GM21717 (cell line): ENCODE results near the gene SGK1.
A peak's percentile ranks its signal among the peaks of the same experiment; 100 is the strongest.
"Not testable (repeated sequence)": the region's sequence is repeated elsewhere in the genome, so short reads cannot be mapped to it uniquely, and the experiment has no call there.

Experiments
- ATAC-seq: cut with Tn5 transposase; IDR thresholded peaks from one replicate; pipeline ENCODE4 v1.9.1; 2021; ENCODE audit warnings: mild to moderate bottlenecking, moderate library complexity; ENCODE audit not compliant: unreplicated experiment

Gene SGK1

DNA sequence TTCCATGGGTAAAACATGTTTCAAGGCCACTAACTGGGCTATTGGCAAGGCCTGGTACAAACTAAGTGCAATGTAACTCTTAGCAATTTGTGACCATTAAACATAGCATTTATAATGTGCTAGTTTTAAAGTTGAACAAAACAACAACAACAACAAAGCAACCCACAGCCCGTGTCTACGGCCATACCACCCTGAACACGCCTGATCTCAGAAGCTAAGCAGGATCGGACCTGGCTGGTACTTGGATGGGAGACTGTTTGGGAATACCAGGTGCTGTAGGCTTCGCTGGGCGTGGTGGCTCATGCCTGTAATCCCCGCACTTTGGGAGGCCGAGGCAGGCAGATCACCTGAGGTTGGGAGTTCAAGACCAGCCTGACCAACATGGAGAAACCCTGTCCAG, 61.0 kb downstream of the SGK1 start:
- no peak for ATAC-seq

DNA sequence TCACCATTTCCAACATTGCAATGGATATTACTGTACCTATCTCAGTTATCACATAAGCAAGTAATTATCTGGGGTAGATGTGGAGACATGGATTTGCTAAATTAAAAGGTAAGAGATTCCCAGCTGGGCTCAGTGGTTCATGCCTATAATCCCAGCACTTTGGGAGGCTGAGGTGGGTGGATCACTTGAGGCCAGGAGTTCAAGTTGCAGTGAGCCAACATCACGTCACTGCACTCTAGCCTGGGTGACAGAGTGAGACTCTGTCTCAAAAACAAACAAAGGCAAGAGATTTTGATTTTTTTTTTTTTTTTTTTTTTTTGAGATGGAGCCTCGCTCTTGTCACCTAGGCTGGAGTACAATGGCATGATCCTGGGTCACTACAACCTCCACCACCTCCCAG, 62.6 kb downstream of the SGK1 start:
- ATAC-seq, result not testable (repeated sequence)

DNA sequence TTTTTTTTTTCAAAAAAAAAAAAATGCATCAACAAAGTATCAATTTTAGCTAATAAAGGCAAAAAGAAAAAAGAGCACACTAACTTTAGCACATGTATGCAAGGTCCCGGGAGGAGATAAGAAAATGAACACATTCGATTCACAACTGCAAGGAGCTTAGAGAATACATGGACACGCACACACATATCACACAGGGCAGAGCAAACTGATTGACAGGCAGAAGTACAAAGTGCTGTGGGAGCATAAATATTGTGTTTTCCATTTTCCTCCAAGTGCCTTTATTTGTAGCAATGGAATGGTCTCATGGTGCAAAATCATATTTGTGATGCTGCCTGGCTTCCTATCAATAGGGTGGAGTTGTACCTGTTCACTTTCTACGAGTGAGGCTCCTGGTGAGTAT, 63.8 kb downstream of the SGK1 start:
- ATAC-seq, result no peak

DNA sequence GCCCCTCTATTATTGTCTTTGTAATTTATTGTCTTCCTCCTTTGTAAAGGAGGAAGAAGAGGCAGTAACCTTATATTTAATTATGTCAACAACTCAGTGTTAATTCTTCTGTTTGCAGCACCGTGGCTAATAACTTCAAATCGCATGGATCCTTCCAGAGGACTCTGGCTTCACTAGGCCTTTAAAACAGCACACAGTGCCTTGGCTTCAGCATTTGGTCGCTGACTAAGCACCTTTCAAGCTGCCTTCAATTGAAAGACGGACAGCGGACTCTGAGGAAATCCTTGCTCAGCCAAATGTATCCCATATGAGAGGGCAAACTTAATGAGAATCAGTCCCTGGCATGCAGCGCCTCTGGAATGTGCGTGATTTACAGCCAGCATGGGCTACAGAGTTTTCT, 64.2 kb downstream of the SGK1 start:
- ATAC-seq, result no peak

GRCh38 chr6:134251320-134251719, 66.6 kb downstream of the SGK1 start:
- no peak for ATAC-seq

- no peak for ATAC-seq
Observed at GRCh38 chr6:134250776-134251175, 67.1 kb downstream of the SGK1 start.

DNA sequence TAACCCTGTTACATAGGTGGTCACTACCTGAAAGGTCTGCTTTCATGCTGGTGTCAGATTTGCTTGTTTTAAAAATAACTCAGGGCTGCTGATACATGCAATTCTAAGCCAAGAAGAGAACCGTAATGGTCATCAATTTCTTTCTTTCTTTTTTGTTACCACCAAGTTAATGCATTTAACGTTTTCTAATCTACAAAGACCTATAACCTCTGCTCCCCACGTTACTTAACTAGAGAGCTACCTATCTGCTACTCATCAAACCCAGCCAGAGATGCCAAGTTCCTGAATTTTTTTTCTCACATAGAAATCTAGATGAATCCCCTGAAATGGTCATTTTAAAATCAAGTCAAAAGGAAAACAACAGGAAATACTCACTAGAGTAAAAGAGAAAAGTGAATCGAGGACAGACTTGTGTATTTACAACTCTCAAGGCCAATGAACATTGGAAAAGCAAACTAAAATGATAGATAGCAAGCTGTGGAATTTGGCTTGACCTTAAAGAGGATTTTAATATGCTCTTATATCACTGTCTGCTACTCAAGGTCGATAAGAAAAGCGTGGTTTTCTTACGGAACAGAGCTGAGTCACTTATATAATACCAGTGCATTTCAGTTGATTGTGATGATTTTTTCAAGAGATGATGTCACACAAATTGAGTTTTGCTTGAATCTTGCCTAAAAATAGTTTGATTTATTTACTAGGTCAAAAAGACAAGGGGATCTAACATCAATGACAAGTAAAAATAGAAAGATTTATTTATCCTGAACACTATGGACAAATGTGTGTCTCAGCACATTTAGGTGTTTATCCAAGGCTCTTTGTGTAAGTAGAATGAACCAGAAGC, 67.9 kb downstream of the SGK1 start:
- no peak for ATAC-seq

DNA sequence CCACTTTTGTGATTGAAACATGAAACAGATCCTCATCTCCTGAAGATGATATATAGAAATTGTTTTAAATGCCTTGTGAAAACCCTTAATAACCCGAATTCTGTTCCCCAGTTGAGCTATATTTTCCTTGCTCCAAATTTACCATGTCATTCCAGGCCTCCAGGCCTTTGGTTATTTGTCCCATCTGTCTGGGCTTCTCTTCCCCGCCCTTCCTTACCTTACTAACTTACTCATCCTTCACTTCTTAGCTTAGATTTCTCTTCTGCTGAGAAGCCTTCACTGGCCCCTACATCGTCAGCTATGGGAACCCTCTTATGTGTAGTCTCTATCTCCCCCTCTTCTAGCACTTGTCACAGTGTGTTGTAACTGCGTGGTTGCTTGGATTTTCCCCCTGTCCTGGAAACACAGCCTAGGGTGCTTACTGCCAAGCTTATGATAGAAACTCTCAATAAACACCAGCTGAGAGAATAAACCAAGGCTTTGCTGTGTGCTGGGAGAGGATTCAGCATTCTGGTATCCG, 68.6 kb downstream of the SGK1 start:
- no peak for ATAC-seq

GRCh38 chr6:134247844-134248580, 69.9 kb downstream of the SGK1 start:
- ATAC-seq, result no peak

DNA sequence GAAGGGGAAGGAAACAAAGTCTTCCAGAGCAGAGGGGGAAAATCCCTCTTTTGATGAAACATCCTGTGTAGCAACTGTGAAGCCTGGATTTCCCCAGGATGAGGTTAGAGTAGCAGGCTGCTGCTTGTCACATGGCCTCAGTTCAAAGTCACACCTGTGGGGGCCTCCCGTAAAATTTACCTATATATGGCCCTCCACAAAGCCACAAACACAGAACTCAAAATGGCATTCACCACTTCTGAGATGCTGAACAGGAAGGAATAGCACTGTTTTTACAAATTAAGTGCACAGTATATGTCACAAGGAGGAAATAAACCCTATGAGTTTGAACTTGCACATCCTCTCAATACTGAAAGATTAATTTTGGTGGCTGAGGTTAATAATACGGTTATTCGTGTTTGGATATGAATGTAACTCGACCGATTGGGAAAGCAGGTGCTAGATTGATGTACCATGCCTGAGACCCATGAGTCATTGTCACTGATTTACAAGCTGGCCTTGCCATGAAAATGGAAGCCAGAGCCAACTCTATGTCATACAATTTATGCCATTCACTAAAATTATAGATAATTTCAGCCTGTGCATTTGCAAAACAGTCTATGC, 70.6 kb downstream of the SGK1 start:
- peak; percentile 93 for ATAC-seq

DNA sequence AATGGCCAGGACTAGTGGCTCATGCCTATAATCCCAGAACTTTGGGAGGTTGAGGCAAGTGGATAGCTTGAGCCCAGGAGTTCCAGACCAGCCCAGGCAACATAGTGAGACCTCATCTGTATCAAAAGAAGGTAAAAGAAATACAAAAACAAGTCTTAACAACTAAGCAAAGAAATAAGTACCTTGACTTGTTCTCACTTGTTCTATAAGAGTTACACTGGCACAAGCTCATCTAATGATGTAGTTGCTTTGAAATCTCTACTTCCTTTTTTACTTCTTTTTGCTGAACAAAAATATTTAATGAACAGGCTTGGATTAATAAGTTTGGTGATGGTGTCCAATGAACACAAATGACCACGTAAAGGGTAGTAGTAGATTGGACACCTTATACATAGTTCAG, 72.2 kb downstream of the SGK1 start:
- no peak for ATAC-seq

GRCh38 chr6:134245041-134245440, 72.9 kb downstream of the SGK1 start:
- no peak for ATAC-seq

DNA sequence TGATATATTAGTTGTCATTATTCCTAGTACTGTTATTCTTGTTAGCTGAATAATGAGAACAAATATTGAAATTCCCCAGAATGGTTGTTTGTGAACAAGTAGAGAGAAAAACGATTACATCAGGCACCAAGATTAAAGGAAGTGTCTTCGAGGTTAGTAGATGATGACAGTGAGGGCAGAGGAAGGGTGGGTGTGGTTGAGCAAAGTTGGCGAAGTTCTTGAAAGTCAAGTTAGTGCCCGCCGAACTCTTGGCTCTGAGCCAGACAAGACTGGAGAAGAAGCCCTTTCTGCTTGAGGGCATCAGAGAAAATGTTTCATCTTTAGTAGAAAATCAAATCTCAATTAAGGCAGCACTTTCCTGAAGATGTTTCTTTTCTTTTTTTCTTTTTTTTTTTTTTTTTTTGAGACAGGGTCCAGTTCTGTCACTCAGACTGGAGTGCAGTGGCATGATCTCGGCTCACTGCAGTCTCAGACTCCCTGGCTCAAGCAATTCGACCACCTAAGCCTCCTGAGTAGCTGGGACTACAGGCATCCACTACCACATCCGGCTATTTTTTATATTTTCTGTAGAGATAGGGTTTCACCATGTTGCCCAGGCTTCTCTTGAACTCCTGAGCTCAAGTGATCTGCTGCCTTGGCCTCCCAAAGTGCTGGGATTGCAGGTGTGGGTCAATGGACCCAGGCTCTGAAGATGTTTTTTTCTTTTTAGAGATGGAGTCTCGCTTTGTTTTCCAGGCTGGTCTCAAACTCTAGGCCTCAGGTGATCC, 77.1 kb downstream of the SGK1 start:
- ATAC-seq, result no peak

DNA sequence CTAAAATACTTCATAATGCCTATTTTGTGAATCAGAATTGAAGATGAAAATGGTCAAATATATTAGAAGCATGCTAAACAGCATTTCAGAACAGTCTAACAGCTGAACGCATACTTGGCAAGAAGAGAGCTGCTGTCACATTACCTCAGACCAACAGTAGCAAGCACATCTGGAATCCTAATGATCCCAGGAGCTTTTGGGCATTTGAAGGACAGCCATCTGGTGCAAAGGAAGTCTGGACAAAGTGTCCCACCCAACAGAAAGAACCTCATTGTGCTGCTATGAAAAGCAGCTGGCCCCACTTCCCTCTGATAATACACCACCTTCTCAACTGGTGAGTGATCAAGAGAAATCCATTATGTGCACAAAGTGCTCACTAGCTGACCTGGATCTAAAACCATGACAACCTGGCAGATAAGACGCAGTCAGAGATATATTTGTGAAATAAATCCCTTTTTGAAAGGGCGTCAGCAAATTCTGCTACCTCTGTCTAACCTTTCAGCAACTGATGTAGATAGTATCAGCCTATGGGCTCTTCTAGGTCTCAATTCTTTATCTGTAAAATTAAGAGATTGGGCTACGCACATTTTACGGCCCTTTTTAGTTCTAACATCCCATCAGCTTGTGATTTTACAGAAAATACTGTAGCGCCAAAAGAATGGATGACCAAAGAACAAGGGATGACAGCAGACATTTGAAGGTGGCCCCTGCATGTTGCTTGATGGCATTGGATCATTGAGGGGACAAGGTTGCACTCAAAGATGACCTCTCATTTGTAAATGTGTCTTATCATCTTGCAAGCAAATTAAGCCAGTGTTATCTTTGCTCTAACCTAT, 78.7 kb downstream of the SGK1 start:
- no peak for ATAC-seq

DNA sequence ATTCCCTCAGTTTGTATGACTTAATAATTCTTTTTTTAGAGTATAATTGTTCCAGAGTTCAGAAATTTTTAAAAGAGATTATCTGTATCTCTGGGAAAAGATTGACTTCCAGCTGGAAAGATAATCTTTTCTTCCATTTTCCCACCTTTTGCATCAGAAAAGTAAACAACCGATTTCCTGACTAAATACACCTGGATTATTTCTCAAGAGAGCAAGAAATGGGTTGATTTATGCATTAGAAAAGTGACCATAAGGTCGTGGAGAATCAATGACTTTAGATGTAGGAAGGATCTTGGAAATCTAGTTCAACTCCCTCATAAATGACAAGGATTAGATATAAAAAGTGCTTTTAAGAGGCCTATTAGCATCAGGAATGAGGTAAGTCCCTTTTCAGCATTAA, 79.9 kb downstream of the SGK1 start:
- no peak for ATAC-seq

GRCh38 chr6:134235937-134236751, 81.8 kb downstream of the SGK1 start:
- peak; percentile 94 for ATAC-seq

- not testable (repeated sequence) for ATAC-seq
Observed at GRCh38 chr6:134235334-134235733, 82.6 kb downstream of the SGK1 start.

DNA sequence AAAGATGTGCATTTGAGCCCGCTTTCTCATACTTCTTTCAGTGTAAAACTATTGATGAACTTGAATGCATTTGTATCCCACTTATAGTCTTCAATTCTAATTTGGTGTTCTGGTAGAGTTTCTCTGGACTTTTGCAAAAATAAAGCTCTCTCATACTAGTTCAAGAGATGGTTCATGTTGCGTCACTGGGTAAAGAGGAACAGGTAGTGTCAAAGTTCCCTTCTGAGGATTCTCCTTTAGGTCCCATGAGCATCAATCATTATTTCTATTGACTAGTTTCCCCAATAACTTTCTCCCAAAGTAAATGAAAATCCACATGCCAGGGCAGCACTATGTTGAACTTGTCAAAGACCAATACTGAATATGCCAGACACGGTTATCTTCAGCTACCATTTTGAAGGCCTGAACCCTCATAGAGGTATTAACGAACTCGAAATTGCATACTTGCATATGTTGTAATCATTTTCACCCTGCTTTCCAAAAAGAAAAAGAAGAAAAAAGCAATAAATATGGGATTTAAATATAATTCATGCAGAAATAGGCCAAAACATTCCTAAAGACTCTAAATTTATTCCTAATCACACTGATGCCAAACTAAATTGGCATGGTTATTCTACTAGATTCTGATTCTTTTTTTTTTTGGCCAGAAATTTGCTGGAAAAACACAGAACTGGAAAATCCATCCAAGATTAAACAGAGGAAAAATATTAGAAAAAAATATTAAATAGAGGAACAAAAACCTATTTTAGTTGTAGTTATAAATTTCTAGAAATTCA, 84.5 kb downstream of the SGK1 start:
- ATAC-seq, result no peak
